Measurements from ENCODE around the gene BLOC1S6.

Gene BLOC1S6

GRCh38 chr15:45650889-45651525 lies 63.8 kb downstream of the BLOC1S6 start:
- Mint-ChIP-seq H3K27me3 (no peaks in the 10 kb centered on the region), H3K9me3 (no peaks in the 10 kb centered on the region), H3K27ac (ENCODE audit: low read depth) (peak overlapping the region; percentile 57), H3K36me3 (ENCODE audit: insufficient read depth) (peaks cover 7% of the 10 kb centered on the region), H3K4me3 (no peak overlapping the region), H3K4me1 (peaks cover 50% of the 10 kb centered on the region)
- no peak for ATAC-seq (replicated peaks; ENCODE audit: extremely low read depth, poor library complexity, severe bottlenecking)
- DNase-seq (ENCODE audit: low spot score in 2 of 2): no peak

DNA sequence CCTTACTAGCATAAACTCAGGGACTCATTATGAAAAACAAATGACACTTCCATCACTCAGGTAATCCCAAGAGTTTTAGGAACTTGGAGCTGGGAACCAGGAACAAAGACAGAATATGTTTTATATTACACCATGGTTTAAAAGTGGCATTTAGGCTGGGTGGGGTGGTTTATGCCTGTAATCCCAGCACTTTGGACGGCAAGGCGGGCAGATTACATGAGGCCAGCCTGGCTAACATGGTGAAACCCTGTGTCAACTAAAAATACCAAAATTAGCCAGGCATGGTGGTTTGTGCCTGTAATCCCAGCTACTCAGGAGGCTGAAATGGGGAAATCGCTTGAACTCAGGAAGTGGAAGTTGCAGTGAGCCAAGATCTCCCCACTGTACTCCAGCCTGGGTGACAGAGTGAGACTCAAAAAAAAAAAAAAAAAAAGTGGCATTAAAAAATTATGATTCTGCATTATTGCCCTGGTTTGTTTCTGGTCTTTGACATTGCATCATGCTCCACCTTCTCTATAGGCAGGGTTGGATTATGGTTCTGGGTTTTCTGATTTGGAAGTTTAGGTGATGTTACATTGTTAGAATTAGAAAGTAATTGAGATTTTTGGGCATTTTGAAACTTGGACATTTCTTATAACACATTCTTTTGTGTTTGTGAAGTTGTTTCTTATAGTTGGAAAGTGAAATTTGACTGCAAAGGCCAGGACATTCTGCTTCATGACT lies 66.7 kb downstream of the BLOC1S6 start:
- ATAC-seq (replicated peaks; ENCODE audit: extremely low read depth, poor library complexity, severe bottlenecking): no peak
- no peaks in the 10 kb centered on the region for H3K9me3 Mint-ChIP-seq

DNA sequence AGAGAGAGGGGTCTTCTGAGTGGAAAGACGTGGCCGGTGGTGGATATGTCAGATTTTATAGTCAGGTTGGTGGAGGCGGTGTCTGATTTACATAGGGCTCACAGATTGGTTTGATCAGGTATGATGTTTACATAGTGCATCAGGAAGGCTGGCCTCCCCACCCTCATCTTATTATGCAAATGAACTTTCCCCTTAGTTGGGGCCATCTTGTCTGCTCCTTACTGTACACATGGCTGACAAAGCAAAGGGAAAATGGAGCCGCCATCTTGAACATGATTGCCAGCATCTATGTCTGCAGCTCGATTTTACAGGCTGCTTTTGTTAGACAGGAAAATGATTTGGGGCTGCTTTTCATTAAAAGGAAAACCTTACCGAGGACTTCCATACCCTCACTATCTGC lies 67.6 kb downstream of the BLOC1S6 start:
- Mint-ChIP-seq H3K27me3 (no peaks in the 10 kb centered on the region), H3K4me1 (peaks cover 67% of the 10 kb centered on the region), H3K27ac (ENCODE audit: low read depth) (no peak overlapping the region), H3K4me3 (no peak overlapping the region), H3K9me3 (no peaks in the 10 kb centered on the region), H3K36me3 (ENCODE audit: insufficient read depth) (peaks cover 15% of the 10 kb centered on the region)
- ATAC-seq (replicated peaks; ENCODE audit: extremely low read depth, poor library complexity, severe bottlenecking): no peak
- no peak for DNase-seq (ENCODE audit: low spot score in 2 of 2)

More for the DNA sequence above, 66.7 kb downstream of the BLOC1S6 start:
- no peak overlapping the region for H3K27ac Mint-ChIP-seq (ENCODE audit: low read depth)
- DNase-seq (ENCODE audit: low spot score in 2 of 2): no peak
- peaks cover 61% of the 10 kb centered on the region for H3K4me1 Mint-ChIP-seq
- H3K36me3 Mint-ChIP-seq (ENCODE audit: insufficient read depth): peaks cover 9% of the 10 kb centered on the region
- no peak overlapping the region for H3K4me3 Mint-ChIP-seq
- no peaks in the 10 kb centered on the region for H3K27me3 Mint-ChIP-seq

GRCh38 chr15:45657254-45657653 lies 70.1 kb downstream of the BLOC1S6 start:
- Mint-ChIP-seq H3K27me3 (no peaks in the 10 kb centered on the region), H3K27ac (ENCODE audit: low read depth) (peak overlapping the region; percentile 80), H3K36me3 (ENCODE audit: insufficient read depth) (peaks cover 21% of the 10 kb centered on the region), H3K4me1 (peaks cover 56% of the 10 kb centered on the region), H3K4me3 (no peak overlapping the region), H3K9me3 (no peaks in the 10 kb centered on the region)
- DNase-seq (ENCODE audit: low spot score in 2 of 2) (no peak), ATAC-seq (replicated peaks; ENCODE audit: extremely low read depth, poor library complexity, severe bottlenecking) (no peak)

- Mint-ChIP-seq H3K36me3 (ENCODE audit: insufficient read depth) (peaks cover 25% of the 10 kb centered on the region), H3K4me3 (no peak overlapping the region), H3K27ac (ENCODE audit: low read depth) (peak overlapping the region; percentile 80), H3K9me3 (no peaks in the 10 kb centered on the region), H3K27me3 (no peaks in the 10 kb centered on the region), H3K4me1 (peaks cover 53% of the 10 kb centered on the region)
- no peak for ATAC-seq (replicated peaks; ENCODE audit: extremely low read depth, poor library complexity, severe bottlenecking)
- no peak for DNase-seq (ENCODE audit: low spot score in 2 of 2)
Measured at GRCh38 chr15:45657764-45658545, 70.8 kb downstream of the BLOC1S6 start.
